SK-N-SH (cell line): ENCODE results near the gene BRI3.

Source experiments
- ELF1 ChIP-seq: IDR thresholded peaks from 2 replicates; pipeline ENCODE4 v1.4.0; 2012
- FOSL2 ChIP-seq: IDR thresholded peaks from 2 replicates; pipeline ENCODE4 v1.4.0; 2012; ENCODE audit warnings: low read depth, mild to moderate bottlenecking, moderate library complexity, borderline replicate concordance
- FOXJ3 ChIP-seq: sonication (generic); formaldehyde crosslinking; IDR thresholded peaks from 2 replicates; pipeline ENCODE4 v1.5.1; 2020; ENCODE audit warnings: mild to moderate bottlenecking, missing genetic modification reagents
- FOXM1 ChIP-seq: IDR thresholded peaks from 2 replicates; pipeline ENCODE4 v1.4.0; 2012; ENCODE audit warnings: low read depth, mild to moderate bottlenecking
- GABPA ChIP-seq: IDR thresholded peaks from 2 replicates; pipeline ENCODE4 v1.4.0; 2012; ENCODE audit warnings: low read depth, mild to moderate bottlenecking
- NRF1 ChIP-seq: IDR thresholded peaks from 2 replicates; pipeline ENCODE4 v1.6.1; 2012; ENCODE audit warnings: low read depth, mild to moderate bottlenecking, low read length
- SIN3A ChIP-seq: IDR thresholded peaks from 2 replicates; pipeline ENCODE4 v1.6.1; 2012; ENCODE audit warnings: low read depth, mild to moderate bottlenecking, low read length, moderate library complexity, borderline replicate concordance
- TAF1 ChIP-seq: IDR thresholded peaks from 2 replicates; pipeline ENCODE4 v1.6.1; 2012; ENCODE audit warnings: low read depth, mild to moderate bottlenecking, low read length, moderate library complexity, borderline replicate concordance
- YY1 ChIP-seq: IDR thresholded peaks from 2 replicates; pipeline ENCODE4 v1.4.0; 2012; ENCODE audit warnings: low read depth, mild to moderate bottlenecking
- TF ChIP-seq, protein P1 (sequence below): fragments of 150-350 bp; IDR thresholded peaks from 2 replicates; pipeline ENCODE4 v1.6.1; 2016; ENCODE audit warnings: mild to moderate bottlenecking, low read depth, low read length
- TF ChIP-seq, protein P2 (sequence below): fragments of 200-600 bp; sonication (generic); IDR thresholded peaks from 2 replicates; pipeline ENCODE4 v1.6.1; 2017; ENCODE audit warnings: antibody characterized with exemption, mild to moderate bottlenecking, moderate library complexity
- TF ChIP-seq, protein P3 (sequence below): IDR thresholded peaks from 2 replicates; pipeline ENCODE4 v1.6.1; 2012; ENCODE audit warnings: mild to moderate bottlenecking, low read depth, low read length, moderate library complexity
- TF ChIP-seq, protein P4 (sequence below): fragments of 150-350 bp; IDR thresholded peaks from 2 replicates; pipeline ENCODE4 v1.6.1; 2017; ENCODE audit warnings: antibody characterized with exemption, low read length, low read depth, borderline replicate concordance

DNA sequence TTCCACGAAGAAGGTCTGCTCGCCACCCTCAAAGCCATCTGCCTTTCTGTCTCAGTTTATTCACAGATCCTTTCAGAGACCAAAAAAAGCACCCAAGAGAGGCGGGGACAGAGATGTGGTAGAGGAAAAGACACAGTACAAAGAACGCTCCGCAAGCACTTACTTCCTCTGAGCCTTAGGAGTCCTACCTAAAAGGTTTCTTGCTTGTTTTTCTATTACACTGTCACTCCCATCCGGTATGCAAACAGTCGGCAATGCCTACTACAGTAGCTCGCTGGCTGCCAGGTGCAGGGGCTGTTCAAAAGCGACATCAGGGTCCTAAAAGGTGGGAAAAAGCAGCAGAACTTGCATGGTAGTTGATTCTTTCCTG, 30.3 kb upstream of the BRI3 start:
- TF ChIP-seq, protein P1, sequence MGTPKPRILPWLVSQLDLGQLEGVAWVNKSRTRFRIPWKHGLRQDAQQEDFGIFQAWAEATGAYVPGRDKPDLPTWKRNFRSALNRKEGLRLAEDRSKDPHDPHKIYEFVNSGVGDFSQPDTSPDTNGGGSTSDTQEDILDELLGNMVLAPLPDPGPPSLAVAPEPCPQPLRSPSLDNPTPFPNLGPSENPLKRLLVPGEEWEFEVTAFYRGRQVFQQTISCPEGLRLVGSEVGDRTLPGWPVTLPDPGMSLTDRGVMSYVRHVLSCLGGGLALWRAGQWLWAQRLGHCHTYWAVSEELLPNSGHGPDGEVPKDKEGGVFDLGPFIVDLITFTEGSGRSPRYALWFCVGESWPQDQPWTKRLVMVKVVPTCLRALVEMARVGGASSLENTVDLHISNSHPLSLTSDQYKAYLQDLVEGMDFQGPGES: no peak
- TF ChIP-seq, protein P2, sequence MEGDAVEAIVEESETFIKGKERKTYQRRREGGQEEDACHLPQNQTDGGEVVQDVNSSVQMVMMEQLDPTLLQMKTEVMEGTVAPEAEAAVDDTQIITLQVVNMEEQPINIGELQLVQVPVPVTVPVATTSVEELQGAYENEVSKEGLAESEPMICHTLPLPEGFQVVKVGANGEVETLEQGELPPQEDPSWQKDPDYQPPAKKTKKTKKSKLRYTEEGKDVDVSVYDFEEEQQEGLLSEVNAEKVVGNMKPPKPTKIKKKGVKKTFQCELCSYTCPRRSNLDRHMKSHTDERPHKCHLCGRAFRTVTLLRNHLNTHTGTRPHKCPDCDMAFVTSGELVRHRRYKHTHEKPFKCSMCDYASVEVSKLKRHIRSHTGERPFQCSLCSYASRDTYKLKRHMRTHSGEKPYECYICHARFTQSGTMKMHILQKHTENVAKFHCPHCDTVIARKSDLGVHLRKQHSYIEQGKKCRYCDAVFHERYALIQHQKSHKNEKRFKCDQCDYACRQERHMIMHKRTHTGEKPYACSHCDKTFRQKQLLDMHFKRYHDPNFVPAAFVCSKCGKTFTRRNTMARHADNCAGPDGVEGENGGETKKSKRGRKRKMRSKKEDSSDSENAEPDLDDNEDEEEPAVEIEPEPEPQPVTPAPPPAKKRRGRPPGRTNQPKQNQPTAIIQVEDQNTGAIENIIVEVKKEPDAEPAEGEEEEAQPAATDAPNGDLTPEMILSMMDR: no peak
- TF ChIP-seq SIN3A (no peak), TAF1 (no peak), FOSL2 (no peak), FOXM1 (no peak), NRF1 (no peak), FOXJ3 (no peak), GABPA (no peak), ELF1 (no peak), YY1 (no peak)
- TF ChIP-seq, protein P3, sequence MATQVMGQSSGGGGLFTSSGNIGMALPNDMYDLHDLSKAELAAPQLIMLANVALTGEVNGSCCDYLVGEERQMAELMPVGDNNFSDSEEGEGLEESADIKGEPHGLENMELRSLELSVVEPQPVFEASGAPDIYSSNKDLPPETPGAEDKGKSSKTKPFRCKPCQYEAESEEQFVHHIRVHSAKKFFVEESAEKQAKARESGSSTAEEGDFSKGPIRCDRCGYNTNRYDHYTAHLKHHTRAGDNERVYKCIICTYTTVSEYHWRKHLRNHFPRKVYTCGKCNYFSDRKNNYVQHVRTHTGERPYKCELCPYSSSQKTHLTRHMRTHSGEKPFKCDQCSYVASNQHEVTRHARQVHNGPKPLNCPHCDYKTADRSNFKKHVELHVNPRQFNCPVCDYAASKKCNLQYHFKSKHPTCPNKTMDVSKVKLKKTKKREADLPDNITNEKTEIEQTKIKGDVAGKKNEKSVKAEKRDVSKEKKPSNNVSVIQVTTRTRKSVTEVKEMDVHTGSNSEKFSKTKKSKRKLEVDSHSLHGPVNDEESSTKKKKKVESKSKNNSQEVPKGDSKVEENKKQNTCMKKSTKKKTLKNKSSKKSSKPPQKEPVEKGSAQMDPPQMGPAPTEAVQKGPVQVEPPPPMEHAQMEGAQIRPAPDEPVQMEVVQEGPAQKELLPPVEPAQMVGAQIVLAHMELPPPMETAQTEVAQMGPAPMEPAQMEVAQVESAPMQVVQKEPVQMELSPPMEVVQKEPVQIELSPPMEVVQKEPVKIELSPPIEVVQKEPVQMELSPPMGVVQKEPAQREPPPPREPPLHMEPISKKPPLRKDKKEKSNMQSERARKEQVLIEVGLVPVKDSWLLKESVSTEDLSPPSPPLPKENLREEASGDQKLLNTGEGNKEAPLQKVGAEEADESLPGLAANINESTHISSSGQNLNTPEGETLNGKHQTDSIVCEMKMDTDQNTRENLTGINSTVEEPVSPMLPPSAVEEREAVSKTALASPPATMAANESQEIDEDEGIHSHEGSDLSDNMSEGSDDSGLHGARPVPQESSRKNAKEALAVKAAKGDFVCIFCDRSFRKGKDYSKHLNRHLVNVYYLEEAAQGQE: no peak
- TF ChIP-seq, protein P4, sequence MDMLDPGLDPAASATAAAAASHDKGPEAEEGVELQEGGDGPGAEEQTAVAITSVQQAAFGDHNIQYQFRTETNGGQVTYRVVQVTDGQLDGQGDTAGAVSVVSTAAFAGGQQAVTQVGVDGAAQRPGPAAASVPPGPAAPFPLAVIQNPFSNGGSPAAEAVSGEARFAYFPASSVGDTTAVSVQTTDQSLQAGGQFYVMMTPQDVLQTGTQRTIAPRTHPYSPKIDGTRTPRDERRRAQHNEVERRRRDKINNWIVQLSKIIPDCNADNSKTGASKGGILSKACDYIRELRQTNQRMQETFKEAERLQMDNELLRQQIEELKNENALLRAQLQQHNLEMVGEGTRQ: no peak
